Measurements from ENCODE around the gene TMEM192. TPM values are rescaled to one million over a fixed set of nuclear protein-coding genes. Genes with fewer than 3 reads are reported as not detected.
"Not testable (repeated sequence)": the region's sequence is repeated elsewhere in the genome, so short reads cannot be mapped to it uniquely, and the experiment has no call there.

The TMEM192 gene
- total RNA-seq, 2 donors from 2014 or later = 13.1 to 15.1 TPM

DNA sequence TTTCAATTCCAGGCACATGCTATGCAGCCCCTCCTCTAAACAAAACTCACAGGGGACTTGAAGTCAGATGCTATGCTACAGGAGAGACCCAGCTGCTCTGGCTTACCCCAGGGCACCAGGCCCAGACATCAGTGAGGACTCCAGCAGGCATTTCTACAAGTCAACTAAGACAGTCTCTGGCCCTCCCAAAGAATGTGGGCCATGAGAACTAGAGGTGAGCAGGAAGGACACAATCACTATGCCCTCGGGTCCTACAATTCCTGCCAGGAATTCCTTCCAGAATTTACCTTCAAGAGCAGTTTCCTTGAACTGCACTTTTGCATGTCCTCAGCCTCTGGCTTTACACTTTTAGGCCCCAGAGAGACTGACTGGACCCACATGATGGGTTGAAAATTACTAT lies 17.4 kb downstream of the TMEM192 start:
- DNase-seq = no peak
- no peaks in the 10 kb centered on the region for H3K9me3 ChIP-seq (ENCODE audit: control insufficient read depth, low read length)
- H3K27me3 ChIP-seq (ENCODE audit: control insufficient read depth, insufficient read depth, low read length, poor library complexity, severe bottlenecking) = no peaks in the 10 kb centered on the region
- WGBS, 2 experiments (ENCODE audit: insufficient coverage in 1 of 2, insufficient read length in 1 of 2) = 94 to 100% methylated on average over 1 of the region's 1 CpG
- H3K4me3 Mint-ChIP-seq = no peak overlapping the region
- no peak overlapping the region for H3K27ac ChIP-seq (ENCODE audit: low read depth, low read length)
- no peaks in the 10 kb centered on the region for H3K4me1 Mint-ChIP-seq
- H3K36me3 ChIP-seq (ENCODE audit: control insufficient read depth, insufficient read depth, low read length) = peaks cover 8% of the 10 kb centered on the region
- peaks cover 36% of the 10 kb centered on the region for H3K36me3 Mint-ChIP-seq (ENCODE audit: low read depth)
- H3K9me3 Mint-ChIP-seq = no peaks in the 10 kb centered on the region
- no peak overlapping the region for H3K27ac Mint-ChIP-seq
- TF ChIP-seq, protein P1, sequence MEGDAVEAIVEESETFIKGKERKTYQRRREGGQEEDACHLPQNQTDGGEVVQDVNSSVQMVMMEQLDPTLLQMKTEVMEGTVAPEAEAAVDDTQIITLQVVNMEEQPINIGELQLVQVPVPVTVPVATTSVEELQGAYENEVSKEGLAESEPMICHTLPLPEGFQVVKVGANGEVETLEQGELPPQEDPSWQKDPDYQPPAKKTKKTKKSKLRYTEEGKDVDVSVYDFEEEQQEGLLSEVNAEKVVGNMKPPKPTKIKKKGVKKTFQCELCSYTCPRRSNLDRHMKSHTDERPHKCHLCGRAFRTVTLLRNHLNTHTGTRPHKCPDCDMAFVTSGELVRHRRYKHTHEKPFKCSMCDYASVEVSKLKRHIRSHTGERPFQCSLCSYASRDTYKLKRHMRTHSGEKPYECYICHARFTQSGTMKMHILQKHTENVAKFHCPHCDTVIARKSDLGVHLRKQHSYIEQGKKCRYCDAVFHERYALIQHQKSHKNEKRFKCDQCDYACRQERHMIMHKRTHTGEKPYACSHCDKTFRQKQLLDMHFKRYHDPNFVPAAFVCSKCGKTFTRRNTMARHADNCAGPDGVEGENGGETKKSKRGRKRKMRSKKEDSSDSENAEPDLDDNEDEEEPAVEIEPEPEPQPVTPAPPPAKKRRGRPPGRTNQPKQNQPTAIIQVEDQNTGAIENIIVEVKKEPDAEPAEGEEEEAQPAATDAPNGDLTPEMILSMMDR (conservative IDR thresholded peaks at IDR 0.05) = no peak
- no peak overlapping the region for H3K9ac ChIP-seq (ENCODE audit: extremely low read depth, low read length, poor library complexity, severe bottlenecking)
- H3K27me3 Mint-ChIP-seq (ENCODE audit: insufficient read depth) = no peaks in the 10 kb centered on the region
- H3K4me1 ChIP-seq (ENCODE audit: control insufficient read depth, insufficient read depth, low read length) = no peaks in the 10 kb centered on the region
- no peak overlapping the region for H3K4me3 ChIP-seq (ENCODE audit: low read length)

DNA sequence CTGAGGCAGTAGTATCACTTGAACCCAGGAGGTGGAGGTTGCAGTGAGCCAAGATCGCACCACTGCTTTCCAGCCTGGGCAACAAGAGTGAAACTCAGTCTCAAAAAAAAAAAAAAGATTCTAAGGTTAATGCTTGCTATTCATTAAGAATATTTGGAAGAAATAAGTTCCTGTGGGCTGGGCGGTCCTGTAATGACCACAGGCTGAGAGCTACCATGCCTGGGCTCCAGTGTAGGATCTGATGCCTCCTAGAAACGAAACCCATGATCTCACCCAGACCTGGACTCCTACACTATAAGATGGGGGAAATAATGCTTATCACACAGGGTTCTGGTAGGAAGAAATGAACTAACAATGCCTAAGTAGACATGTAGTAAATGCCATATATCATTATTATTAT lies 17.8 kb downstream of the TMEM192 start:
- WGBS, 2 experiments (ENCODE audit: insufficient coverage in 1 of 2, insufficient read length in 1 of 2) = 91 to 100% methylated on average over 1 to 3 of the region's 3 CpGs
- no peak overlapping the region for H3K27ac Mint-ChIP-seq

DNA sequence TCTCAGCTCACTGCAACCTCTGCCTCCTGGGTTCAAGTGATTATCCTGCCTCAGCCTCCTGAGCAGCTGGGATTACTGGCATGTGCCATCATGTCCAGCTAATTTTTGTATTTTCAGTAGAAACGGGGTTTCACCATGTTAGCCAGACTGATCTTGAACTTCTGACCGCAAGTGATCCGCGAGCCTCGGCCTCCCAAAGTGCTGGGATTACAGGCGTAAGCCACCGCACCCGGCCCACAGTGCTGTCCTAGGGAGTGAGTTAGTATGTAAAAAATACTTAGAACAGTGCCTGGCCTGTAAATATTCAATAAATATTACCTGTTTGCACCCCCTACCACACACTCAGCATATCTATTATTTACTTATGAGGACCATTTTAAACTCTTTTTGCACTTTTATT lies 20.5 kb downstream of the TMEM192 start:
- H3K36me3 ChIP-seq (ENCODE audit: control insufficient read depth, insufficient read depth, low read length) = peaks cover 14% of the 10 kb centered on the region
- H3K27me3 ChIP-seq (ENCODE audit: control insufficient read depth, insufficient read depth, low read length, poor library complexity, severe bottlenecking); H3K4me1 Mint-ChIP-seq; H3K27ac ChIP-seq (ENCODE audit: low read depth, low read length); H3K9ac ChIP-seq (ENCODE audit: extremely low read depth, low read length, poor library complexity, severe bottlenecking); H3K9me3 ChIP-seq (ENCODE audit: control insufficient read depth, low read length); H3K4me3 Mint-ChIP-seq; DNase-seq; H3K9me3 Mint-ChIP-seq; H3K4me3 ChIP-seq (ENCODE audit: low read length); H3K4me1 ChIP-seq (ENCODE audit: control insufficient read depth, insufficient read depth, low read length); H3K27ac Mint-ChIP-seq; H3K27me3 Mint-ChIP-seq (ENCODE audit: insufficient read depth): not testable (repeated sequence)
- H3K36me3 Mint-ChIP-seq (ENCODE audit: low read depth) = peaks cover 38% of the 10 kb centered on the region
- WGBS, 2 experiments (ENCODE audit: insufficient coverage in 1 of 2, insufficient read length in 1 of 2) = 86 to 98% methylated on average over 5 to 8 of the region's 8 CpGs

More for the DNA sequence above, 17.8 kb downstream of the TMEM192 start:
- Mint-ChIP-seq H3K36me3 (ENCODE audit: low read depth) (peaks cover 34% of the 10 kb centered on the region), H3K27me3 (ENCODE audit: insufficient read depth) (no peaks in the 10 kb centered on the region), H3K9me3 (no peaks in the 10 kb centered on the region), H3K4me3 (no peak overlapping the region), H3K4me1 (no peaks in the 10 kb centered on the region)
- H3K4me3 ChIP-seq (ENCODE audit: low read length) = no peak overlapping the region
- TF ChIP-seq, protein P1 (conservative IDR thresholded peaks at IDR 0.05) = no peak
- DNase-seq = no peak
- no peaks in the 10 kb centered on the region for H3K27me3 ChIP-seq (ENCODE audit: control insufficient read depth, insufficient read depth, low read length, poor library complexity, severe bottlenecking)
- H3K9ac ChIP-seq (ENCODE audit: extremely low read depth, low read length, poor library complexity, severe bottlenecking) = no peak overlapping the region
- H3K9me3 ChIP-seq (ENCODE audit: control insufficient read depth, low read length) = no peaks in the 10 kb centered on the region
- H3K36me3 ChIP-seq (ENCODE audit: control insufficient read depth, insufficient read depth, low read length) = peaks cover 8% of the 10 kb centered on the region
- no peak overlapping the region for H3K27ac ChIP-seq (ENCODE audit: low read depth, low read length)
- H3K4me1 ChIP-seq (ENCODE audit: control insufficient read depth, insufficient read depth, low read length) = no peaks in the 10 kb centered on the region

DNA sequence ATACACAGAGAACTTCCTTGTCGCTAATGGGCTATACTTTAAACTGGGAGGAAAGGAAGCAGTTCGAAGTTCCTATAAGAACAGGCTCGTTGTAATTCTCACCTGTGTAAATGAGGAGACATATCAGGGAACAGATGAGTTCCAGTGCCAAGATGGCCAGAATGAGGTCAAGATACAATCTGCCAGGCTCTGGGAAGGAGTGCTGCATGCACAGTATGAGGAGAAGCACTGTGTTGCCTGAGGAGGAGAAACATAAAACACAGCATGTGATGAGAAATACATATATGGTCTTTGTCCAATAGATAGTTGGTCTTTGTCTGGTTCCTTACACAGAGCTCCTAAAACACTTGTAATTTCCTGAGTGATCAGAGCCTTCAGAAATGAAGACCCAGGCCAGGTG lies 24.3 kb downstream of the TMEM192 start:
- peaks cover 51% of the 10 kb centered on the region for H3K36me3 Mint-ChIP-seq (ENCODE audit: low read depth)
- no peak overlapping the region for H3K27ac ChIP-seq (ENCODE audit: low read depth, low read length)
- no peaks in the 10 kb centered on the region for H3K27me3 Mint-ChIP-seq (ENCODE audit: insufficient read depth)
- no peaks in the 10 kb centered on the region for H3K4me1 Mint-ChIP-seq
- no peak overlapping the region for H3K27ac Mint-ChIP-seq
- H3K9me3 ChIP-seq (ENCODE audit: control insufficient read depth, low read length) = no peaks in the 10 kb centered on the region
- no peak overlapping the region for H3K4me3 ChIP-seq (ENCODE audit: low read length)
- H3K9me3 Mint-ChIP-seq = no peaks in the 10 kb centered on the region
- no peaks in the 10 kb centered on the region for H3K27me3 ChIP-seq (ENCODE audit: control insufficient read depth, insufficient read depth, low read length, poor library complexity, severe bottlenecking)
- WGBS, 2 experiments (ENCODE audit: insufficient coverage in 1 of 2, insufficient read length in 1 of 2) = 87 to 90% methylated on average over 3 of the region's 3 CpGs
- H3K9ac ChIP-seq (ENCODE audit: extremely low read depth, low read length, poor library complexity, severe bottlenecking) = no peak overlapping the region
- TF ChIP-seq, protein P1 (conservative IDR thresholded peaks at IDR 0.05) = no peak
- no peaks in the 10 kb centered on the region for H3K4me1 ChIP-seq (ENCODE audit: control insufficient read depth, insufficient read depth, low read length)
- no peak for DNase-seq
- H3K36me3 ChIP-seq (ENCODE audit: control insufficient read depth, insufficient read depth, low read length) = peaks cover 29% of the 10 kb centered on the region
- no peak overlapping the region for H3K4me3 Mint-ChIP-seq

Data from endodermal cell (in vitro differentiated cells).